D341Med (cell line): ENCODE data around the gene DOC2A.

Experiments used
- DNase-seq: peaks from one replicate; pipeline ENCODE4 v3.0.0; 2012; ENCODE audit warnings: low spot score

DOC2A gene

GRCh38 chr16:29989111-29989858, 21.5 kb downstream of the DOC2A start:
- DNase-seq = no peak

GRCh38 chr16:29988346-29989075, 22.3 kb downstream of the DOC2A start:
- no peak for DNase-seq

GRCh38 chr16:29987371-29988085, 23.3 kb downstream of the DOC2A start:
- no peak for DNase-seq

- no peak for DNase-seq
Measured at GRCh38 chr16:29986931-29987330, 23.9 kb downstream of the DOC2A start.

GRCh38 chr16:29986231-29986630, 24.6 kb downstream of the DOC2A start:
- DNase-seq = no peak

- no peak for DNase-seq
Measured at GRCh38 chr16:29985271-29985811, 25.5 kb downstream of the DOC2A start.

- no peak for DNase-seq
Measured at GRCh38 chr16:29984764-29985147, 26.1 kb downstream of the DOC2A start.

- DNase-seq = no peak
Measured at GRCh38 chr16:29984137-29984763, 26.6 kb downstream of the DOC2A start.

- no peak for DNase-seq
Measured at GRCh38 chr16:29983420-29984136, 27.2 kb downstream of the DOC2A start.

- DNase-seq = no peak
Measured at GRCh38 chr16:29982560-29983419, 28.0 kb downstream of the DOC2A start.

- peak; percentile 5 for DNase-seq
Measured at GRCh38 chr16:29978564-29979270, 32.1 kb downstream of the DOC2A start.

- DNase-seq = no peak
Measured at GRCh38 chr16:29978081-29978480, 32.7 kb downstream of the DOC2A start.

- peak; percentile 5 for DNase-seq
Measured at GRCh38 chr16:29977063-29977825, 33.6 kb downstream of the DOC2A start.

- no peak for DNase-seq
Measured at GRCh38 chr16:29975811-29976511, 34.9 kb downstream of the DOC2A start.

GRCh38 chr16:29975134-29975538, 35.7 kb downstream of the DOC2A start:
- DNase-seq = no peak

GRCh38 chr16:29974291-29975133, 36.3 kb downstream of the DOC2A start:
- no peak for DNase-seq
